ENCODE data around the gene DGKH.
"Not testable (repeated sequence)": the region's sequence is repeated elsewhere in the genome, so short reads cannot be mapped to it uniquely, and the experiment has no call there.

Gene DGKH

GRCh38 chr13:42043676-42044075, 4.8 kb upstream of the DGKH start:
- no peak for DNase-seq

GRCh38 chr13:42046448-42046847, 2.0 kb upstream of the DGKH start:
- DNase-seq, result no peak

DNA sequence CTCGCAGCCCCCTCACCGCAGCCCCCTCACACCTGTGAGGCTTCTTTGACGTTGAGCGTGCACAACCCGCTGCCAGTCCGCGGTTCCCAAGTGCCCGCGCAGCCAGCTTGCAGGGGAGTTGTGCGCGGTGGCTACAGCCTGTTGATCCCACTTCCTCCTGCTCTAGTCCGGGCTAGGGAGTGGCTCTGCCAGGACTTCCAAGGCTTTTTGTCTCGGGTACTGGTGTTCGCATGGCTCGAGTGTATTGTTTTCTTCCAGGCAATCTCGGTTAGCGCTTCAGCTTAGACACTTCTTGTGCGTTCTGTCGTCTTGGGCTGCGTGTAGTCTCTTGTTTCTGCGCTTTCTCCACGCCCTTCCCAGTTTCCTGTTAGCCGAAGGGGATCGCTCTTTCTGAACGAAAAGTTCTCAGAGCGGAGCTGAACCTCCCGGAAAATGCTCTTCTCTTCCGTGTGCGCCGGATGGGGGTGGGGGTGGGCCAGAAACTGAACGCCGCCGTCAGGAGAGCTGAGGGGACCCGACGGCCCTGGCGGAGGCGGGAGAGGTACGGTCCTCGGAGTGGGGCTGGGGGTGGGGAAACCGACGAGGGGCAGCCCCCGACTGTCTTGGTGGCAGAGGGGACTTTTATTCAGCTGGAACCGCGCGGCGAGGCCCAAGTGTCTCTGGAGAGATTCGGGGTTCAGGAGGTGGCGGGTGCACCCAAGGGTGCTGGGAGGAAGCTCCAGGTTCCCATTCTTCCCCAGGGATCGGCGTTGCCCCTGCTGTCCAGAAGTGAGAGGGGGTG, 697 bp upstream of the DGKH start:
- no peak for DNase-seq

DNA sequence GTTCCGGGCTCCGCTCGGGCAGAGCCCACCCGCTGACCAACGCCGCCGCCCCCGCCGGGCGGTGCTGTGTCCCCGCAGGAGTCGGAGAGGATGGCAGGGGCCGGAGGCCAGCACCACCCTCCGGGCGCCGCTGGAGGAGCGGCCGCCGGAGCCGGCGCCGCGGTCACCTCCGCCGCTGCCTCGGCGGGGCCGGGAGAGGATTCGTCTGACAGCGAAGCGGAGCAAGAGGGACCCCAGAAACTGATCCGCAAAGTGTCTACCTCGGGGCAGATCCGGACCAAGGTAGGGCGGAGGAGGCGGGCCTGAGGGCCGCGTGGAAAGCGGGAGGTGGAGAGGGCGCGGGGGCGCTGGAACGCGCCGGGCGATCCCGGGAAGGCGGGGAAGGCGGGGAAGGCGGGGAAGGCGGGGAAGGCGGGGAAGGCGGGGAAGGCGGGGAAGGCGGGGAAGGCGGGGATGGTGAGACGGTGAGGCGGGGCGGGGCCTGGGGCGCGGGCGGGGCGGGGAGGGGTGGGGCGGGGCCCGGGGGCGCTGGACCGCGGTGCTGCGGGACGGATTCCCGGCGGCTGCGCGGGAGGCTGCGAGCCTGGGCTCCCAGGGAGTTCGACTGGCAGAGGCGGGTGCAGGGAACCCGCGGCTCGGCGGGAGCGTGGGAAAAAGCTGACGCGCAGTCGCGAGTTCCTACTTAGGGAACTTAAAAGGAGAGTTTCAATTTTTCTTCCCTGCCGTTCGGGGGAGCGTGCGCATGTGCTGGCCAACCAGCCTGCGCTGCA, 421 bp downstream of the DGKH start:
- no peak for DNase-seq

DNA sequence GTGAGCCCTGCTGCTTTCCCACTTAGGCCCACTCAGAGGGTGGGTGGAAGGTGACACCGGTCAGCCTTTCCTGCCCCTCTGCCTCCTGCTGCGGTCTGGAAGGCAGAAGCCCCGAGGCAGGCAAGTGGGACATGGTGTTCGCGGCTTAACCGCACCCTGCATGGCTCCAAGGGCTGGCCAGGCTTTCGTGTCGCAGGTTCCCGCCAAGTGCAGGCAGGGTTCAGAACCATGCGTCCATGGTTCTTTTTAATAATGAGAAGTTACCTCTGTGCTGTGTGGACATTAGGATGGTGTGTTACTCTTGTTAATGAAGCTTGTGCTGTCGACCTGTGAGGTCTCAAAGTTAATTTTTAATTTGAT, 986 bp downstream of the DGKH start:
- DNase-seq, result no peak

- no peak for DNase-seq
These were observed 6.5 kb downstream of the DGKH start for GRCh38 chr13:42054798-42055499.

DNA sequence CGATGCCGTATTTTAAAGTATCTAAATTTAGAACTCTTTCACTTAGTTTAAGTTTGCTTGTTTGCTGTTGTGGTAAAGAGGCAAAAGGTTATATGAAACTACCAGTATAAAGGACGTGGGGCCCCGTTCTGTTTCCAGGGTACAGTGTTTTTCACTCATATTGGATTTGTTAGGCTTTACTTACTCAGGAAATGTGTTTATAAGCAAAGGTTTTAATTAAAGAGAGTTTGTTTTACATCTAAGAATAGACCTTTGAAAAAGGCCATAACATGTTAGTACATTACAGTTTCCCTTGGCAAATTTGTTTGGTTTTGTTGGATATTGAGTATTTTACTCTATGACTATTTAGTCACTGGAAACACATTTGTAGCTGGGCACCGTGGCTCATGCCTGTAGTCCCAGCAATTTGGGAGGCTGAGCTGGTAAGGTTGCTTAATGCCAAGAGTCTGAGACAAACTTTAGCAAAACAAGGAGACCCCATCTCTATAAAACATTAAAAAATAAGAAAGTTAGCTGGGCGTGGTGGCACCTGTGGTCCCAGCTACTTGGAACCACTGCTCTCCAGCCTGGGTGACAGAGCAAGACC, 7.1 kb downstream of the DGKH start:
- DNase-seq, result no peak

GRCh38 chr13:42056146-42056545, 7.7 kb downstream of the DGKH start:
- DNase-seq, result no peak

DNA sequence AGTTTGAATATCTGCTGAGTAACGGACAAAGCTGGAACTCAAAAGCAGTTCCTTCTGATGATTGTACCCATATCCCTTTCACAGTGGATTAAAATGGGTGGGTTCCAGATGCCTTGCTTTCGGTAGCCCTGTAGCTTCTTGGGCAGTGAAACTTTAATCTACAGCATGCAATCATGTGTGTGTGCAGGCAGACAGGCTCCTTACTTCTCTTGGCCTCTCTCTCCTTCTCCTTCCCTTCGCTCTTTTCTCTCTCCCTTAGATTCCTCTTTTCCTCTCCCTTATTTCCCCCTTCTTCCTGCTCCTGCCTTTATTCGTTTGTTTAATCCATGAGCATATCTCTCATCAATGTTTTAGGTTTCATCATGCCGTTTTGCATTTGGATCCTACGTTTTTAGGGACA, 8.1 kb downstream of the DGKH start:
- DNase-seq, result no peak

DNA sequence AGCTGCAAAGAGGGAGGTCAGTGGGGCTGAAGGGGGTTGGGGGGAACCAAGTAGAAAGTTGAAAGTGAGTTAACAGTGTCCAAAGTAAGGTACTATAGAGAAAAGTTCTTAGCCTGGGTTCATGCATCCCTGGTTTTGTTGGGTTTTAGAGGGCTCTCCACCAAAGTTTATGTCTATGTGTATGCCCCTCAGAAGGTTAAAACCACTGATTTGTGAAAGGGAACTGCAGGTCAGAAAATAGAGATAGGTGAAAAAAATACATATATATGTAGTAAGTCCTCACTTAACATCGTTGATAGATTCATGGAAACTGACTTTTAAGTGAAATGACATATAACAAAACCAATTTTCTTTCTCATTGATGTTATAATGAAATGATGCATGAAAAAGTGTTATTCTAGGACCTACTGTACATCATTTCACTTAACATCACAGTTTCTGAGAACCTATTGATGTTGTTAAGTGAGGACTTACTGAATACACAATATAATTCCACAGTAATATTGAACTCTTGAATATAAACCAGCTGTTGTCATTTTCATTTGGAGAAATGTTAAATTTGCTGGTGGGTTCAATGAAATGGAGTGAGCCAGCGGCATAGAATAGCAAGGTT, 9.6 kb downstream of the DGKH start:
- no peak for DNase-seq

- no peak for DNase-seq
These were observed 13.5 kb downstream of the DGKH start for GRCh38 chr13:42061943-42062342.

DNA sequence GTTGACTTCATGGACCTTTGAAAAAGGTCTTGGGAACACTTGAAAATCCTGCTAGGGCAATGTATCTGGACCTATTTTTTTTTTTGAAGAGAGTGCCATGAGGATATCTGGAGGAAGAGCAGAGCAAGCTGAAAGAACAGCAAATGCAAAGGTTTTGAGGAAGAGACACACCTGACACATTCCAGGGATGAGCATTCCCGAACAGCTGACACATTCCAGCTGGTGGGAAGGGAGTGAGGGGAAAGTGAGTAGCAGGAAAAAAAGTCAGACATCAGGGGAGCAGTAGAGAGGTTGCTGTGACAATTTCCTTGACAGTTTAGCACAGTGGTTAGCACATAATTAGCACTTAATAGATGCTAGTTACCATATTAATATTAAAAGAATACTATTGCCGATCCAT, 14.7 kb downstream of the DGKH start:
- no peak for DNase-seq

DNA sequence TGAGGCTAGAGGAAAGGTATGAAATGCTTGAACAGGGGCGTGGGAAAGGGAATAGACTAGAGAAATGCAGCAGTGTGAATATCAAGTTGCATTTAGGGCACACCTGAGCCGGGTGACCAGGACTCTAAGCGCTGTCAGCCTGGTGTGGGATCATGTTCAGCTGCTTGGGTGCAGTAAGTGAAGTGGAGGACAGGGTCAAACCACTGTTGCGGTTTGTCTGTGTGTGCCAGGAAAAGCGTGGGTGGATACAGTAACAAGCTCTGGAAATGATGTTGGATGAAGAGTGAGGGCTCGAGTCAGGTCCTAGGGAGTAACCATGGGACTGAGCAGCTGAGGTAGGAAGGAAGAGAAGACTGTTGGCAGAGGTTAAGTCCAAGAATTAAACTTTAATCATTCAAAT, 15.8 kb downstream of the DGKH start:
- peak; percentile 33 for DNase-seq

GRCh38 chr13:42064966-42065365, 16.5 kb downstream of the DGKH start:
- no peak for DNase-seq

DNA sequence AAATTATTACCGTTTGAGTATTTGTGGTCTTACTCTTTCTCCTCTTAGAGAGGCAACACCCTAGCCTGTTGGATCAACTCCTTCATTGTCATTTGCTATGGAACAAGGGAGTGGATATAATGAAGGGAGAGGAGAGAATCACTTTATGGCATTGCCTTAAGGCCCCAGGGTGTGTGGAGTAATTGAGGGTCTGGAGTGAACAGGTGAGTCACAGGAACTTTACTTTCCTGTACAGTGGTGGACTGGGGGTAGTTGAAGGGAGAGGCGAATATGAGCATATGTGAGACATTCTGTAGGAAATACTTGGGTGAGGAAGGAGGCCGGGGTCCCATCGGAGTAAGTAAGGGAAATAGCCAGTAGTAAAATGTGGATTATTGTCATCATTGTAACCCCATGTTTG, 17.0 kb downstream of the DGKH start:
- DNase-seq, result no peak

DNA sequence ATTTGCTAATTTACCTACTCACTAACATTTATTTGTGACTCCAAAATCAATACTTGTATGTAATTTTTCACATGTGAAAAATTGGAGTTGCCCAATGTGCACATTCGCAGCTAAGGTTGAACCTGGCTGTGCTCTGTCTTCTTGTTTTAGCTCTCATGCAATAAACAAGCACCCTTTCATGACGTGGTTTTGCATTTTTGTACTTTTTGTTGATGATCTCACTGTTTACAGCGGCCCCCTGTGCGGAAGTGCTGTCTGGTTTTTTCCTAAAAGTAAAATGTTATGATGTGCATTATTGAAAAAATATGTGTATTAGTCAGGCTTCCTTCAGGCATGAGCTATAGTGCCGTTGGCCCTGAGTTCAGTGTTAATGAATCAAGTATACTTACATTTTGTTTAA, 18.1 kb downstream of the DGKH start:
- DNase-seq, result no peak

DNA sequence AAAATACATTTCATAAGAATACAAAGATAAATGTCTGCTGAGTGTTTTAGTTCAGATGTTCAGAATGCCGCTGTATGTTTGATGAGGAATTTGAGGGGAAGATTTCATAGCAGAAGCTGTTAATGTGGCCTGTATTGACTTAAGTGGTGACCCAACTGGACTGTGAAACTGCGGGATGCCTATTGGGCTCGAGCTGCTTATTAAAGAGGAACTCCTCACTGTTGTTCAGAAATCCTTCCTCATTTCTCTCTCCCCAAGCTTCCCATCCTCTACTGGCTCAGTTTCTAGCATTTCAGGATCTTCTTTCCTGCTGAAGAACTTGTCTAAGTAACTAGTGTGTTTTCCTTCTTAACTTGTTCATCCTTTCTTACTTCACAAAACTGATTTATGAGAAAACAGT, 20.4 kb downstream of the DGKH start:
- no peak for DNase-seq

DNA sequence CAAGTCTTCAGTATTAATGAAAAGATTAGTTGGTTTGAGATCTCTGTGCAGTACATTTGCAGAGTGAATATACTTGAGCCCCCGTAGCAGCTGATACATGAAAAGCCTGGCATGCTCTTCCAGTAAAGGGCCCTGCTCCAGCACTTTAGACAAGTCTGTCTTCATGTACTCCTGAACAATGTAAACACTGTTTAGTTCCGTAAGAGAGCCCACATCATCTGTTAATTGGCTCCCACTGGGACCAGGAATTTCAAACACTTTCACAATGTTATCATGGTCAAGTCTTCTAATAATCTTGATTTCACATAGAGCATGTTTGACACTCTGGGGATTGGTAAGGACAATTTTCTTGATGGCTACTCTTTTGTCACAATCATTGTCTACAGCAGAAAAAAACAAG, 22.2 kb downstream of the DGKH start:
- DNase-seq, result not testable (repeated sequence)

DNA sequence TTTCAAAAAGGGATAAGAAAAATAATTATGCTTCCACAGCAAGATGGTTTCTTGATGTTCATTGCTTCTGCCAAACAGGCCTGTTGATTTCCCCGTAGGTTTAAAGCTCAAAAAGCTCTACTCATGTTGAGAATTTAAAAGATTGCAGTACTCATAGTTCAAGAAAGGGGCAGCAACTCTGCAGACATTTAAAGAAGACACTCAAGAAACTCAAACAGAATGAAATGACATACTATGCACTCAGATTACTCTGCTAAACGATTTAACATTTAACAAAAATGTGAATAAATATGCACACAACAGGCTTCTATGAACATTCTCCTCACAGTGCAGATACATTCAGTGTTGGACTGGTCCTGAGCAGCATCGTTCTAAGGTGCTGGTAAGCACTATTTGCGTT, 22.7 kb downstream of the DGKH start:
- DNase-seq, result not testable (repeated sequence)

GRCh38 chr13:42071672-42072419, 23.4 kb downstream of the DGKH start:
- no peak for DNase-seq

GRCh38 chr13:42073683-42074082, 25.2 kb downstream of the DGKH start:
- DNase-seq, result no peak

- DNase-seq, result peak; percentile 0
These were observed 27.1 kb downstream of the DGKH start for GRCh38 chr13:42075517-42075916.

Measured in NCI-H2029 treated with DMSO at 0.1 percent for 48 hours (cell line).